NCI-H2227 (cell line): ENCODE data around the gene NPDC1.
"Not testable (repeated sequence)": the region's sequence is repeated elsewhere in the genome, so short reads cannot be mapped to it uniquely, and the experiment has no call there.

Experiments used
- DNase-seq: peaks from one replicate; lab custom pipeline; 2025; ENCODE audit not compliant: unreplicated experiment; lab: John Stamatoyannopoulos, UW

NPDC1 gene

DNA sequence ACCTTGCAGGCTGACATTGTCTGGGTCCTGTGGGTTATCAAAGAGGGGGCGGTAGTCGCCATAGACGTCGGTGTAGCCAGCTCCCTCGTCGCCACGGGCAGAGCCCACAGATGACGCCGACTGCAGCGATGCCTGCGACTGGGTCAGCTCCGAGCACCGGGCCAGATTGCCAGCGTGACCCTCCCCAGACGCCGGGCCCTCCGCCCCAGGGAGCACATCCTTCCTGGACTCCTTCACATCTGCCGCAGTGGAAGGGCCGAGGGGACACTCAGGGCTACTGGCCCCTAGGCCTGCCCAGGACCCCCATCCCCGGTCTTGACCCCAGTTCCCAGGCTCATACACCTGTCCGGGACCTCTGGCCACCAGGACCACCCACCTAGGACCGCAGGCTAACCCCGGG, 31.8 kb downstream of the NPDC1 start:
- DNase-seq: no peak

DNA sequence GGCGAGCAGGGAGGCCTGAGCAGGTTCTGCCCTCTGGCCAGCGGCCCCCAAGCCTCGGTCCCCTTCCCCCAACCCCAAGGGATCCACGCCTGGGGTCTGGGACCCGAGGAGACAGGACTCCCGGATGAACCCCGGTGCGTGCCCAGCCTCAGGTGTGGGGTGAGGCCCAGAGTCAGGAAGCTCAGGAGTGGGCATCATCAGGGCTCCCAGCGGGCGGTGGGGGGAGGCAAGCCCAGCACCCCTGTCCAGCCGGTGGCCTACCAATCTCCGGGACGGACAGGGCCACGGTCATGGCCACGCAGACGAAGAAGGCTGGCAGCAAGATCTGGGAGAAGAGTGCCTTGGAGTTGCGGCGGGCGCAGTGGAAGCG, 32.4 kb downstream of the NPDC1 start:
- no peak for DNase-seq

DNA sequence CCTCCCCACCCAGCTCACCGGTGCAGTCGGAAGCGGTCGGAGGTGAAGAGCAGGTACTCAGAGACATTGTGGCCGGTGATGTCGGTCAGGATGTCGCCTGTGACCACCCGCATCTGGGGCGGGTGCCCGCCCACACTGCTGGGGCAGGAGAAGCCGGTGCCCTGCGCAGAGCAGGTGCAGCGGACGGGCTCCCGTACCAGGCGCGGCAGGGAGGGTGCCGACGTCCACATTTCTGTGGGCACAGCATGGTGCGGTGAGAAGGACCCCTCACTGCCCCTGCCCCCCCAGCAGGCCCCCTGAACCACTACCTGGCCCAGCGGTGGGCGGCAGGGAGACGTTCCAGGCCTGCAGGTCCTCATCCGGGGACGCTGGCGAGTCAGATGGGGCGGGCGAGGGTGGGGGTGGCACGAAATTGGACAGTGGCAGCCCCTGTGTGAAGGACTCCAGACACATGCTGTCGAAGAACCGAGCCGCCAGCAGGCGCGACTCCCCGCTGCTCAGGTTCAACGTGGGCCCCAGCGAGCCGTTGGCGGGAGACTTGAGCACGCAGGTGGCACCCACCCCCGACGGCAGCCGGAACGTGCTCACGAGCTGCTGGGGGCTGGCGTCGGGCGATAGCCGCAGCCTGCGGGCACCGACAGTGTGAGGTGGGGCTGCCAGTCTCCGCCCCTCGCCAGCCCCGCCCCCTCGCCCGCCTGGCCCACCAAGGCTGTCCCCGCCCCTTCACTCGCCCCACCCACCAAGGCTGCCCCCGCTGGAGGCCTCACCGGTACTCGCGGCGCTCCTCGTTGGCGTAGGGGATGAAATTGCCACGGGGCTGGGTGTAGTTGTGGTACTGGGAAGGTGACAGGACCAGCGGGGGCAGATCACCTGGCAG, 33.0 kb downstream of the NPDC1 start:
- DNase-seq: no peak

DNA sequence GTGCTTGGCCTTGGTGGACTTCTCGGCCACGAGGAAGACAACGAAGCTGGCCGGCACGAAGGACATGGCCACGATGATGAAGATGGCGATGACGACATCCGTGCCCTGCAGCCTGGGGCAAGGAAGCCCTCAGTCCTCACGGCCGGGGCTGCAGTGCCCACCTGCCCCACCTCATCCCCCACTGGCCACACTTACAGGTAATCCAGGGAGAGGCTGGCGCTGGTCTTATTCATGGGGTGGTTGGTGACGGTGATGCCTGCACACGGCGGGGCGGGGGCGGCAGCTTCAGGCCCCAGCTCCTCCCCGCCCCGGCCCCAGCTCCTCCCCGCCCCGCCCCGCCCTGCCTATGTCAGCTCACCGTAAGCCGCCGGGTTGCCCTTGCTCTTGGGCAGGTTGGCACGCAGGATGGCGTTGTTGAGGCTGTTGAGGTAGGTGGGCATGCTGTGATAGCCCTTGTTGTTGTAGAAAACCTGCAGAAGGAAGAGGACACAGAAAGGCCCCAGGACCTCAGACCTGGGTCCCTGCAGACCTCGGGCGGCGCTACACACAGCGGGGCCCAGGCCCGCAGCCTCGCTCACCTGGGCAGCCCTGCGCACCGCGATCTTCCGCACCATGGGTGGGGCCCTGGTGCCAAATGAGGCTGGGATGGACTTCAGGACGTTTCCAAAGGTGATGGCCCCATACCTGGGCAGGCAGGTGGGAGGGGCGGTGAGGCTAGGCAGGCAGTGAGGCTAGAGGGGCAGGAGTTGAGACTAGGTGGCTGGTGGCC, 33.9 kb downstream of the NPDC1 start:
- DNase-seq: no peak

DNA sequence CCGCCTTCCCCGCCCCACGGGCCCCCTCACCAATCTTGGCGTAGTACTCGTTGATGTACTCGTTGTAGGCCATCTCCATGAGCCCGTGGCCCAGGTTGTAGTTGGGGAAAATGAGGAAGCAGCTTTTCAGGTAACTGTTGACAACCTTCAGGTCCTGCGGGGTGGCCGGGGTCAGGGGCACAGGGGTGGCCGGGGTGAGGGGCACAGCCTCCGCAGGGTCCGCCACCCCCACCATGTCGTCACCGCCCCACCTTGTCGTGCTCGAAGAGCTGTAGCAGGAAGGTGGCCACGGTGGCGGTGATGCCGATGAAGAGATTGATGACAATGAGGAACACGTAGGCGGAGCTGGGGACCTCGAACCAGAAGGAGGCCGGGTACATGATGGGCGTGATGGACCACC, 34.8 kb downstream of the NPDC1 start:
- no peak for DNase-seq

DNA sequence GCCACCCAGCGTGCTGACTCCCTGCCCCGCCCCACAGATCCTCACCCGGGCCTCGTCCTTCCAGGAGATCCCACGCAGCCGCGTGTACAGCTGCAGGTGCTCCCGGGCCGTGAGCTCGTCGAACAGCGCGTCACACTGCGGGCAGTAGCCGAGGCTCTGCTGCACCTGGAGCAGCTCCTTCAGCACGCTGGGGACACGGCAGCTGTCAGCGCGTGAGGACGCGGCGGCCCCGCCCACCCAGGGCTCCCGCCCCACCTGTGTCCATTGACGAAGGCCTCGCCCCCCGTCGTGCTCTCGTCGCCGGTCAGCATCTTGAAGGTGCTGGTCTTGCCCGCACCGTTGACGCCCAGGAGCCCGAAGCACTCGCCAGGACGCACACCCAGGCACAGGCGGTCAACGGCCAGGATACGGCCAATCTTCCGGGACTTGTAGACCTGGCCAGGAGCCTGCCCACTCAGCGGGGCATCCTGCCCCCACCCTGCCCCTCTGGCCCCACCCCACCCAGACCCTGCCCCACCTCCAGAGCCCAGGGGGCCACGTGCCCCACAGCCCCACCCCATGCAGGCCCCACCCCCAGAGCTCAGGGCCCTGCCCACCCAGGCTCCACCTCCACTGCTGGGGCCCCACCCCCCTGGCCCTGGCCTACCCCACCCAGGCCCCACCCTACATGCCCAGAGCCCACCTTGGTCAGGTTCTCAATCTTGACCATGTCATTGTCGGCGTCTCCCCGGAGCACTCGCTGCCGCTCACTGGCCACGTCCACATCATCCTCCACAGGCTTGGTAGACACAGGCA, 35.8 kb downstream of the NPDC1 start:
- DNase-seq: no peak

DNA sequence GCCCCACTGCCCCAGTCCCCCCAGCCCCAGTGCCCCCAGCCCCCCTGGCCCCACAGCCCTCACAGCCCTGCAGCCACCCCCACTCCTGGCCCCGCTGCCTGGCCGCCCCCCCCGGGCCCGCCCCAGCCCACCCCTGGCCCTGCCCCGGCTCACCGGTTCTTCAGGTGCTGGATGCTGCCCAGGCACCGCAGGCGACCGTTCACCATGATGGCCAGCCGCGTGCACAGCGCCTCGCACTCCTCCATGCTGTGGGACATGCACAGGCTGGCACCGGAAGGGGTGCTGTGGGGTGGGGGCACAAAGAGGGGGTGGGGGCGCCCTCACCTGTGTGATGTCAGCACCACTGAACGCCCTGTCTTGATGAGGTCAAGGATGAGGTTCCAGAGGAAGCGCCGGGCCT, 36.8 kb downstream of the NPDC1 start:
- DNase-seq: no peak

DNA sequence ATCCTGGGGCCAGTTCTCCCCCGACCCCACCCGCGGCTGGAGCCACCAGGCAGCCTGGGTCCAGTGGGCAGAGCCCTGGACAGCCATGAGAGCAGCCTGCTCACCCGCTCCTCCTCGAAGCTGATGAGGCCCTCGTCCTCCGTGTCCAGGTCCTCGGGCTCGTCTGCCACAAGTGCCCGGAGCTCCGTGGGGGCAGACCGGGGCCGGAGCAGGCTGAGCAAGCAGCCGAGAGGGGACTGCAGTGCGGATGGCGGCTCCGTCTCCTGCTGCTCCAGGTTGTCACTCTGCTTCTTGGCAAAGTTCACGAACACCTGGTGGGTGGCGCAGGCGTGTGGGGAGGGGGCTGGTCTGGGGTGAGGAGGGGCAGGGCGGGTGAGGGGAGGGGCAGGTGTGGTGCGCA, 37.7 kb downstream of the NPDC1 start:
- no peak for DNase-seq

DNA sequence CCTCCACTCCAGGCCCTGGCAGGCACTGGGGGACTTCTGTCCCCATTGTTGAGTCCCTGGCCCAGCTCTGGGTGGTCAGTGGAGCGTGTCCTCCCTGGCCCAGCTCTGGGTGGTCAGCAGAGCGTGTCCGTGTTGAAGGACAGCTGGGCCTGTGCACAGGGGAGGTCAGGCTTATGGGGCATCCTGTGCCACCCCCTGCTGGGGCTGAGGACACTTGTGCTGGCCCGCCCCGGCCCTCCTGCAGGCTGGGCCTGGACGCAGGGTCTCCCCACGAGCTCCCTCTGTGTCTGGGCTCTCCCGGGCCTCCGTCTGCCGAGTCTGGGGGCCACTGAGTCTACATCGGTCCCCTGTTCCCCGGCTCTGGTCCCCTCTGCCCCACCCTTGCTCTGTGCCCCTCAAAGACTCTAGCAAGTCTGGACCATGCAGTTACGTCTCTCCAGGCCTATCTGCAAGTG, 38.1 kb downstream of the NPDC1 start:
- DNase-seq: no peak

DNA sequence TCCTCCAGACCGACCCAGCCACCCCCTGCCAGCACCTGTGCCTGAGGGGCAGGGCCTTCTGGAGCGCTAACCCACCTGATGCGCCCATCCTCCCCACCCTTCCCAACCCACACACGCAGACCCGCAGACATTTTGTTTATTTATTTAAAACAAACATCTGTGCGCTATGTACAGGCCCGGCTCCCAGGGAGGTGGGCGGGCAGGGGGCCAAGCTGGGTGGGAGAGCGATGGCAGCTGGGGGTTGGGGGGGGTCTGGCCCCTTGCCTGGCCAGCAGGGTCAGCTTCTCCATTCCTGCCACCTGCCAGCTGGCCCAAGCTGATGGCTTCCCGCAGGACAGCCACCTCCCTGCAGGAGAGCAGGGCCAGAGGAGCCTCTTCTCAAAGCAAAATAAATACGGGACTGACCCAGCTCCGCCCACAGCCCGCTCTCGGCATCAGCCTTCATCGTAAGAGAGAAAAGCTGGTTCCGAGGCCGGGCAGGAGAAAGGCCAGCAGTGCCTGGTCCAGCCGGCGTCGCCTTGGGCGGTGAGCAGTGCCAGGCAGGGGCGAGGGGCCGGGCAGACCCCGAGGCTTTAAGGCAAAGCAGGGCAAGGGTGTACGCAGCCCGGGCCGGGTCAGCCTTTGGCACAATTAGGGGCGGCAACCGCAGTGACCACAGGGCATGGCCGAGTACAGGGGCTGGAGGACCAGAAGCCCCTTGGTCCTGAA, 38.7 kb downstream of the NPDC1 start:
- no peak for DNase-seq

DNA sequence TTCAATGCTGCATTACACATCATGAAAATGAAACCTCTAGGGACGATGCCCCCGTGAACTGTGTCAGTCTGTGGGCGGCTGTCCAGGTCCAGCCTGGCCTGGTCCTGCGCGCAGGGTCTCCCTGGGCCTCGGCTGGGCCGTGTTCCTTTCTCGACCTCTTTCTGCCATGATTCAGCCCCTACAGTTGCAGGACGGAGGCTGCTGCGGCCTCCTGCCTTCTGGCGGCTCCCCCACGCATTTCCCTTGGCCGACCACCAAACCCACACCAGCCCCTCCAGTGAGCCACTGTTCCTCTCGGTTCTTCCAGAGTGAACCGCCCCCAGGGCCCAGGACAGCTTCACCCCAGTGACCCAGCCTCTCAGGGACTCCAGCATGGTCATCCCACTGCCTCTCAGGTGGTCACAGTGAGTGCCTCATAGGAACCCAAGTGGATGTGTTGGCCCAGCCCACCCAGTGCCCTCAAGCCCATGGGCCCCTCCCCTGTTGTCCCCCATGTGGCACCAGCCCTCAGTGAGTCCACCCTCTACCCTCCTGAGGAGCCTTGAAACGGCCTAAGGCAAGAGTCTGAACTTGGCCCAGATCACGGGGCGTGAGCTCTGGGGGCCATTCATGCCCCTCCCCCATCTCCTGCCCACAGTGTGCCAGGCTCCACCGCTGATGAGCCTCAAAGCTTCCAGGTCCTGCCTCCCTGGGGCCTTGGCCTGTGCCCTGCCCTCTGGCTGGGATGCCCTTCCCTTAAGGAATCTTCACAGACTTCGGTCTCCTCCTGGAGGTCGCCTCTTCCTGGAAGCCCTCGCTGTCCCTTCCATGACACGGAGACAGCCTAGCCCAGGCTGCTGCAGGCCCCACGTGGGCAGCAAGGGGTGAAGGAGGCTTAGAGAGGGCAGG, 39.6 kb downstream of the NPDC1 start:
- DNase-seq: no peak

DNA sequence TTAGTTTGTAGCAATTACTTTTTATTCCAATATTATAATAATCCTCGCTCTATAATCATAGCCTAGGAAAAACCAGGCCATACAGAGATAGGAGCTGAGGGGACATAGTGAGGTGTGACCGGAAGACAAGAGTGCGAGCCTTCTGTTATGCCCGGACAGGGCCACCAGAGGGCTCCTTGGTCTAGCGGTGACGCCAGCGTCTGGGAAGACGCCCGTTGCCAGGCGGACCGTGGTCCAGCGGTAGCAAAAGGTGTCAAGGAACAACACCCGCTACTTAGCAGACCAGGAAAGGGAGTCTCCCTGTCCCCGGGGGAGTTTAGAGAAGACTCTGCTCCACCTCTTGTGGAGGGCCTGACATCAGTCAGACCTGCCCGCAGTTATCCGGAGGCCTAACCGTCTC, 41.7 kb downstream of the NPDC1 start:
- not testable (repeated sequence) for DNase-seq

DNA sequence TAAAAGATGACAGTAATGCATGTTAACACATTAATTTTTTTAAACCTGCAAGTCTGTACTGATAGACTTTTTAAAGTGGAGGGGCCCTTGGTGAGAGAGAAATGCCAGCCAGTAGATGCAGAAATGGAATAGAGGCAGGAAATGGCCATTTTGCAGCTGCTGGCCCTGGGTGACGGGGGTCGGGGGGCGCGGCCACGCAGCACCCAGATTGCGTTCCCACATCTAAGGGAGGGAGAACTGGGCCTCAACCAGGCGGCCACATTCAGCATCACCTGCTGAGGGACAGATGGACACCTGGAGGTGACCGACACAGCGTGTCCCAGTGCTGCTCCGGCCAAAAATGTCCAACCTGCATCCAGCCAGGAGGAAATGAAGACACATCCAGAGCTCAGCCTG, 43.3 kb downstream of the NPDC1 start:
- DNase-seq: no peak

DNA sequence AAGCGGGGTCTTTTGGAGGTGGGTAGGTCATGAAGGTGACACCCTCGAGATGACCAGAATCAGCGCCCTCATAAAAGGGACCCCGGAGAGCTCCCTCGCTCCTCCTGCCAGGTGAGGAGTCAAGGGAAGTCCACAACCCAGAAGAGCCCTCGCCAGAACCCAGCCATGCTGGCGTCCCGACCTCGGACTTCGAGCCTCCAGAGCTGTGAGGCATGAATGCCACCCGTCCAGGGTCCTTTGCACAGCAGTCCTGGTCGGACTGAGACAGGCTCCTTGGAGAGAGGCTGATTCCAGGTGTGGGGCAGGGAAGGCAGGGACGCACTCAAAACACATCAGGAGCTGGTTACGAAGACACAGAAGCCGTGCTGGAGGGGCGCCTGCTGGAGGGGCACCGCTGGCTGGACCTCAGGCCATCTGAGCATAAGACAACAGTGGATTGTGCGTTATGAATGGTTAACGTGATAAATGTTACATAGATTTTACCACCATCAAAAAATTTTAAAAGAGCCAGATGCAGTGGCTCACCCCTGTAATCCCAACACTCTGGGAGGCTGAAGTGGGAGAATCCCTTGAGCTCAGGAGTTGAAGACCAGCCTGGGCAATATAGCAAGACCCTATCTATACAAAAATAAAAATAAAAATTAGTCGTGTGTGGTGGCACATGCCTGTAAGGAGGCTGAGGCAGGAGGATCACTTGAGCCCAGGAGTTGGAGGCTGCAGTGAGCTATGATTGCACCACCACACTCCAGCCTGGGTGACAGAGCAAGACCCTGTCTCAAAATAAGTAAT, 43.9 kb downstream of the NPDC1 start:
- DNase-seq: no peak

DNA sequence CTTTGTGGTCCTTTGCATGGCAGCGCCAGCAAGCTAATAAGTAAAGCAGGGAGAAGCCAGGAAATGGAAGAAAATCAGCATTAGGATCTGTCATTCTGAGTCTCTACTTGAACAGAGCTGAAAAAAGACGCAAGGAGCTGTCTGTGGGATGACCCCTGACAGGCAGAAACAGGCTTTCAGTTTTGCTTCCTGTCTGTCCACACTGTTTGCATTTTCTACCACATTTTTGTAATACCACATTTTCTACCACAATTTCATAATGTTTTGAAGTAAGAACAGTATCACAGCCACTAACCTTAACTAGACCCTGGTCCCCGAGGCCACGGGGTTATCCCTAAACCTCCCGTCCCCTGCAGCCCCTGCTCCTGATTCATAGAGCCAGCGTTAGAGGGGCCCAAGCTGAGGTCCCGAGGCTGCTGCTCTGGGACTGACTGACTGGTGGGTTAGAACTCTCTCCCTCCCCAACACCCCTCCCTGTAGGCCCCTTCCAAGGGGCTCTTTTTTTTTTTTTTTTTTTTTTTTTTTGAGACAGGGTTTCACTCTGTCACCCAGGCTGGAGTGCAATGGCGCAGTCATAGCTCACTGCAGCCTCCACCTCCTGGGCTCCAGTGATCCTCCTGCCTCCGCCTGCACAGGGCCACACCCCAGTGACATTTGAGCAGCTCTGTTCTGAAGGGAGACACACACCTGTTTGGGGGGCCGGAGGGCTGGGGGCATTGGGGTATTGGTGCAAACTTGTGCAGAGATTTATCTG, 45.6 kb downstream of the NPDC1 start:
- DNase-seq: no peak

DNA sequence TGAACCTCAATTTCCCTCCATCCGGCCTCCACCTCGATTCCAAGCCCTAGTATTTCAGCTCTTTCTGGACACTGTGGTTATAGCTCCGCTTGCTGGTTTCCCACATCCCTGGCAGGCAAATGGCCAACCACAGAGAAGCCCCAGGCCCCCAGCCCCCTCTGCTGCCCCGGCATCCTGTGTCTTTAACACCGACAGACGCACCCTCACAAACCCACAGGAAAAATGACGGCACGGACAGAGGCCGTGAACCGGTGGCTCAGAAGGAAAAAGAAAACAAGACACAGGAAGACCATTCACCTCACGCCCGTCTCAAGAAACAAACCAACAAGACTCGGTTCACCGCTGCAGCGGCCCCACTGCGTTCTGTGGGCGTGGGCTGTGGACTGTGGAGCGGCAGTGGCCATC, 48.1 kb downstream of the NPDC1 start:
- DNase-seq: no peak

DNA sequence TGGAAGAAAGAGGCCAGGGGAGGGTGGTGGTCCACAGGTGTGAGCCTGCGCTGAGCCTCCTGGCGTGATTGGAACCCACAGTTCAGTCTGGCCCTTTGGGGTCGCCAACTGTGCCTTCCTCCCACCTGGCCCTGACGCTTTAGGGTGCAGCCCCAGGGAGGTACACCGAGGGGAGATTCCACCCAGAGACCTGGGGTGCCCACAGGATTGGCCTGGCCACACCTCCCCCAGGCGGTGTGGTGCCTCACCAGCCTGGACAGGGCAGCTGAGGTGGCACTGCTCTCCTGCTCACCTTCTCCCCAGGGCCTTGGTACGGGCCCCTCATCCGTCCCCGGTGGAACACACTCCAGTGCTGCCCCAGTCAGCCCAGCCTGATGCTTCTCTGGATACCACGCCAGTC, 48.6 kb downstream of the NPDC1 start:
- DNase-seq: no peak
